Measurements from ENCODE around the gene PDCD10.

Gene PDCD10

DNA sequence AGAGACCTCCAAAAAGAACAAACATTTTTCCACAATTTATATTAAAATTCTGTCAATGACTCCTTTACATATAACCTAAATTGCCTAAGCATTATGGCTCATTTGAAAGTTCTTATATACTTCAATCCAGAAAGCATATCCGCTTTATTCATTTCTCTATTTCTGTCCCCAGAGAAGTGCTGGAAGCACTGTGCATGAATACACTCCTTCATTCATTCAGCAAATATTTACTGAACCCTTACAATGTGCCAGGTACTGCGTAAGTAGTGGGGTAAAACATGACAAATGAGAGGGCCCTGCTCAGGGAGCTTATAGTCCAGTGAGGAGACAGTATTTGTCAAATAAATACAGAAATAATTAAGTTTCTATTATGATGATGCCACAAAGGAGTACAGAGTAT is 3.3 kb downstream of the PDCD10 start:
- H3K4me3 ChIP-seq (ENCODE audit: low read depth, low read length) = no peak overlapping the region
- peaks cover 6% of the 10 kb centered on the region for H3K4me1 ChIP-seq
- TF ChIP-seq, protein P1, sequence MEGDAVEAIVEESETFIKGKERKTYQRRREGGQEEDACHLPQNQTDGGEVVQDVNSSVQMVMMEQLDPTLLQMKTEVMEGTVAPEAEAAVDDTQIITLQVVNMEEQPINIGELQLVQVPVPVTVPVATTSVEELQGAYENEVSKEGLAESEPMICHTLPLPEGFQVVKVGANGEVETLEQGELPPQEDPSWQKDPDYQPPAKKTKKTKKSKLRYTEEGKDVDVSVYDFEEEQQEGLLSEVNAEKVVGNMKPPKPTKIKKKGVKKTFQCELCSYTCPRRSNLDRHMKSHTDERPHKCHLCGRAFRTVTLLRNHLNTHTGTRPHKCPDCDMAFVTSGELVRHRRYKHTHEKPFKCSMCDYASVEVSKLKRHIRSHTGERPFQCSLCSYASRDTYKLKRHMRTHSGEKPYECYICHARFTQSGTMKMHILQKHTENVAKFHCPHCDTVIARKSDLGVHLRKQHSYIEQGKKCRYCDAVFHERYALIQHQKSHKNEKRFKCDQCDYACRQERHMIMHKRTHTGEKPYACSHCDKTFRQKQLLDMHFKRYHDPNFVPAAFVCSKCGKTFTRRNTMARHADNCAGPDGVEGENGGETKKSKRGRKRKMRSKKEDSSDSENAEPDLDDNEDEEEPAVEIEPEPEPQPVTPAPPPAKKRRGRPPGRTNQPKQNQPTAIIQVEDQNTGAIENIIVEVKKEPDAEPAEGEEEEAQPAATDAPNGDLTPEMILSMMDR (IDR thresholded peaks at IDR 0.05) = no peak

DNA sequence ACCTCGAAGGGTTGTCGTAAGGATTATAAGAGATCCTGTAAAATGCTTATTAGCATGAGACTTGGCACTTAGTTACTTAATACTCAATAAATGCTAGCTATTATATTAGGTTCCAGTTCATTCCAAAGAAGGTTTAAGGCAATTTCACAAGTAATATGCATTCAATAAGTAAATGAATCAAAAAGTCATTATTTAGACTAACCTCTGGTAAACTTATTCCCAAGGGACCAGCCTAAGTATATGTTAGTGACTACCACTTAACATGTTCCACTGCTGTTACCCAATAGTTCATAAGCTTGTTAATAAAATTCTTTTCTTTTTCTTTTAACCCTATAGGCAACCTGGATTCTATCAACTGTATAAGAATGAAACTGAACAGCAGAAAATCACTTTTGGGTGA is 5.1 kb downstream of the PDCD10 start:
- TF ChIP-seq, protein P1 (IDR thresholded peaks at IDR 0.05) = no peak
- no peak overlapping the region for H3K9ac ChIP-seq
- no peaks in the 10 kb centered on the region for H3K27me3 ChIP-seq (ENCODE audit: control insufficient read depth, insufficient read depth, low read length)
- no peaks in the 10 kb centered on the region for H3K36me3 ChIP-seq (ENCODE audit: control insufficient read depth, insufficient read depth, low read length)
- peaks cover 6% of the 10 kb centered on the region for H3K4me1 ChIP-seq
- H3K9me3 ChIP-seq (ENCODE audit: control insufficient read depth, low read length) = no peaks in the 10 kb centered on the region
- H3K27ac ChIP-seq = no peak overlapping the region
- H3K4me2 ChIP-seq (ENCODE audit: low read length) = no peak overlapping the region
- H3K79me2 ChIP-seq = peaks cover 39% of the 10 kb centered on the region
- no peak overlapping the region for H3K4me3 ChIP-seq (ENCODE audit: low read depth, low read length)
- no peak overlapping the region for H2AFZ ChIP-seq

More for the DNA sequence above, 3.3 kb downstream of the PDCD10 start:
- Histone ChIP-seq H3K36me3 (ENCODE audit: control insufficient read depth, insufficient read depth, low read length) (no peaks in the 10 kb centered on the region), H3K9me3 (ENCODE audit: control insufficient read depth, low read length) (no peaks in the 10 kb centered on the region), H3K9ac (no peak overlapping the region), H3K27ac (no peak overlapping the region), H3K79me2 (peaks cover 39% of the 10 kb centered on the region), H2AFZ (no peak overlapping the region), H3K27me3 (ENCODE audit: control insufficient read depth, insufficient read depth, low read length) (no peaks in the 10 kb centered on the region), H3K4me2 (ENCODE audit: low read length) (no peak overlapping the region)

- Histone ChIP-seq H2AFZ (no peak overlapping the region), H3K4me3 (ENCODE audit: low read depth, low read length) (no peak overlapping the region), H3K4me1 (peaks cover 6% of the 10 kb centered on the region), H3K27ac (no peak overlapping the region), H3K36me3 (ENCODE audit: control insufficient read depth, insufficient read depth, low read length) (no peaks in the 10 kb centered on the region), H3K9ac (no peak overlapping the region), H3K27me3 (ENCODE audit: control insufficient read depth, insufficient read depth, low read length) (no peaks in the 10 kb centered on the region), H3K9me3 (ENCODE audit: control insufficient read depth, low read length) (no peaks in the 10 kb centered on the region), H3K79me2 (peaks cover 35% of the 10 kb centered on the region), H3K4me2 (ENCODE audit: low read length) (no peak overlapping the region)
- TF ChIP-seq, protein P1 (IDR thresholded peaks at IDR 0.05) = no peak
These were observed 5.9 kb downstream of the PDCD10 start for GRCh38 chr3:167728632-167729323.

- Histone ChIP-seq H3K4me2 (ENCODE audit: low read length) (no peak overlapping the region), H3K27ac (no peak overlapping the region), H3K4me3 (ENCODE audit: low read depth, low read length) (no peak overlapping the region), H3K4me1 (peaks cover 2% of the 10 kb centered on the region), H3K36me3 (ENCODE audit: control insufficient read depth, insufficient read depth, low read length) (no peaks in the 10 kb centered on the region), H3K9ac (no peak overlapping the region), H3K9me3 (ENCODE audit: control insufficient read depth, low read length) (no peaks in the 10 kb centered on the region), H3K79me2 (peaks cover 30% of the 10 kb centered on the region), H2AFZ (no peak overlapping the region), H3K27me3 (ENCODE audit: control insufficient read depth, insufficient read depth, low read length) (no peaks in the 10 kb centered on the region)
- TF ChIP-seq, protein P1 (IDR thresholded peaks at IDR 0.05) = no peak
These were observed 6.5 kb downstream of the PDCD10 start for GRCh38 chr3:167728176-167728575.

- TF ChIP-seq, protein P1 (IDR thresholded peaks at IDR 0.05) = no peak
- no peaks in the 10 kb centered on the region for H3K4me1 ChIP-seq
These were observed 10.8 kb downstream of the PDCD10 start for GRCh38 chr3:167723872-167724271.

More at GRCh38 chr3:167723872-167724271, 10.8 kb downstream of the PDCD10 start:
- H3K9ac ChIP-seq = no peak overlapping the region
- H3K9me3 ChIP-seq (ENCODE audit: control insufficient read depth, low read length) = no peaks in the 10 kb centered on the region
- H3K4me3 ChIP-seq (ENCODE audit: low read depth, low read length) = no peak overlapping the region
- H3K79me2 ChIP-seq = peaks cover 21% of the 10 kb centered on the region
- no peaks in the 10 kb centered on the region for H3K36me3 ChIP-seq (ENCODE audit: control insufficient read depth, insufficient read depth, low read length)
- H2AFZ ChIP-seq = no peak overlapping the region
- H3K4me2 ChIP-seq (ENCODE audit: low read length) = no peak overlapping the region
- no peaks in the 10 kb centered on the region for H3K27me3 ChIP-seq (ENCODE audit: control insufficient read depth, insufficient read depth, low read length)
- no peak overlapping the region for H3K27ac ChIP-seq

Data from parathyroid adenoma (tissue), 2 donors.